Measurements from ENCODE around the gene UIMC1.
"Not testable (repeated sequence)": the region's sequence is repeated elsewhere in the genome, so short reads cannot be mapped to it uniquely, and the experiment has no call there.

The UIMC1 gene

DNA sequence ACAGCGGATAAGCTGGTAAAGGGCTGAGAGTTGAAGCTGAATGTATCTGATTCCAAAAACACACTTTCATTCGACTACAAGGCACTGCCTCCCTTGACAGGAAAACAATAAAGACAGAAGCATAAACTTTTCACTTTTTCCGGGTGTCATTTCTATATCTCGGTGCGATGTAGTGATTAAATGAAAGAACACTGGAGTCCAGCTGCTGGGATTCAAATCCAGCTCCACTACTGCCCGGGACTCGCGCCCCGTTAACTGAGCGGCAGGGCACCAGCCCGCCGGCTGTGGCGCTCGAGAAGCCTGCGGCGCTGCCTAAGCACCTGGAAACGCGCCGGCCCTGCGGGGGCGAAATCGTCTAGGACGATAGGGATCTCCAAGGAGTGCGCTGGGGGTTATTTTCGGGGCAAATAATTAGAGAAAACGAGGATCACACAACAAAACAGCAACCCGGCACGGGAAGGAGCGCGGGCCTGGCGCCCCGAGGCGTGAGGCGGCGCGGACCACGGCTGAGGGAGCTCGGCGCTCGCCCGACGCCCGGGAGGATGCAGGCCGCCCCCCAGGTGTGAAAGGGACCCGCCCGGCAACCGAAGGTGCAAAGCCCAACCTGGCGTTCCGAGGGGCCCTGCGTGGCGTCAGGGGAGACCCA, 837 bp downstream of the UIMC1 start:
- peak; percentile 85 for DNase-seq

- DNase-seq: no peak
These were observed 1.6 kb downstream of the UIMC1 start for GRCh38 chr5:177004961-177005360.

GRCh38 chr5:177003649-177004048, 2.9 kb downstream of the UIMC1 start:
- DNase-seq: no peak

DNA sequence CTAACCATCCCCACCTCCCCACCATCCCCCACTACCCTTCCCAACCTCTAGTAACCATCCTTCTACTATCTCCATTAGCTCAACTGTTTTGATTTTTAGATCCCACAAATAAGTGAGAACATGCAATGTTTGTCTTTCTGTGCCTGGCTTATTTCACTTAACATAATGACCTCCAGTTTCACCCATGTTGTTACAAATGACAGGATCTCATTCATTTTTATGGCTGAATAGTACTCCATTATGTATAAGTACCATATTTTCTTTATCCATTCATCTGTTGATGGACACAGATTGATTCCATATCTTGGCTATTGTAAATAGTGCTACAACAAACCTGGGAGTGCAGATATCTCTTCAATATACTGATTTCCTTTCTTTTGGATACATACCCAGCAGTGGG, 7.1 kb downstream of the UIMC1 start:
- not testable (repeated sequence) for DNase-seq

GRCh38 chr5:176998828-176999227, 7.8 kb downstream of the UIMC1 start:
- peak; percentile 4 for DNase-seq

DNA sequence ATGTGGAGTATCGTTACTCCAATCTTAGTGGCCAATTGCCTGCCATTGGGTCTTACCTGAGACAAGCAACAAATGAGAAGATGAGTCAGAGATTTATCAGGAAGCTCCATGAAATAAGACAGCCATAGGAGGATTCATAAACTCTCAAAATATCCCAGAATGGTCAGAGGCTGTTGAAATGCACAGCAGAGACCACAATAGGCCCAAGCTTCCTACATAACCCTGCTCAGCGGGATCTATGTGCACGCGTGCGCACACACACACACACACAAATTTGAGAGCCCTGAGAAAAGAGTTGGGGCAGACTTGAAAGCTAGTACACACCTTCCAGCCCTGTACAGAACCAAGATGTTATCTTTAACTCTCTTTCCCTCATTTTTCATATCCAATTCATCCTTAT, 9.8 kb downstream of the UIMC1 start:
- no peak for DNase-seq

DNA sequence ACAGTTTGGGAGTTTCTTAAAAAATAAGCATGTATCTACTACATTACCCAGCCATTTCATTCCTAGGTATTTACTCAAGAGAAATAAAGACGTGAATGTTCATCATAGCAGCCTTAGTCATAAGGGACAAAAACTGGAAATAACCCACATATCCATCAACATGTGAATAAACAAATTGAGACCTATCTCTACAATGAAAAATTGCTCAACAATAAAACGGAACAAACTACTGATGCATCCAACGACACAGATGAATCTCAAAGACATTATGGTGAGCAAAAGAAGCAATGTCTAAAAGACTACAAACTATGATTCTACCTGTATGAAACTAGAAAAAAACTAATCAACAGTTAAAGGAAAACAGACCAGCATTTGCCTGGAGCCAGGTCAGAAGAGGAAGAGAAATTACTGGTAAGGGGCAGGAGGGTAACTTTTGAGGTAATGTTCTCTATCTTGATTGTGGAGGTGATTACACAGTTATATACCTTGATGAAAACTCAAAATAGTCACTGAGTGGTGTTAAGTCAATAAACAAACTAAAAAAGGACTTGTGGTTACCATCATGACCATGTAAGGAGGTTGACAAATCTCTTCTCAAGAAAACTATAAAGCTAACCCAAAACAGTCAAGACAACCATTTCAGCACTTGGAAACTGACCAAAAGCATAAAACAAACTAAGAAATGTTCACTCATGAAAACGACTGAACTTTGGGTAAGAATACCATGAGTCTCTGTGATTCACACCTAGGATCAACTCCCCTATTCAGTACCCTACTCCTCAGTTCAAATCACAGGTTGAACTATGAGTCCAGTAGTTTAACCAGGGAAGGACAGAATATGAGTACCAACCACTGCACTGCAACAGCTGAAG, 10.4 kb downstream of the UIMC1 start:
- DNase-seq: no peak

GRCh38 chr5:176995122-176995490, 11.5 kb downstream of the UIMC1 start:
- no peak for DNase-seq

DNA sequence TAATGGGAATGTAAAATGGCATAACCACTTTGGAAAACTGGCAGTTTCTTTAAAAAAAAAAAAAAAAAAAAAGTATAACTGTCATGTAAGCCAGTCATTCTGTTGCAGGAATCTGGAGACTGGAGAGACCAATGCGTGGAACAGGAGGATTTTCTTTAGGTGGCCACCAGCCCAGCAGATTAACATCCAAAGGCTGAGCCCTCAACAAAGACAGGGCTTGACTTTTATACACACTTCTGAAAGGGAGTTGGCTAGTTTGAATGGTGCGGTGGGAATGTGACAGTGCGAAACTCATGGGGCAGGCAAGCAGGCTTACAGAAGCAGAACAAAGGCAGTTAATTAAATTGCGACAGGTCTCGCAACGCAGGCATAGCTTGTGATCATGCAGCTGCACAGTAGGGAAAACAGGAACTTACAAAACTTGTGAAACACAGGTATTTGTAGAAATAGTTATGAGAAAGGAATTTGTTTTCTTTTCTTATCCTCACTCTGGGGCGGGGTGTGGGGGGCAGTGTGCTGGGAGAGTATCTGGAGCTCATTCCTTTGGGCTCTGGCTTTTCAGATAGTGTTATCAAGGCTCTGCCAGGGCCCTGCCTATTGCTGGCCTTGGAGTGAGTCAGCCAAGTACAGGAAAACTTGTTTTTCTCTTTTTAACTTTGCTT, 12.0 kb downstream of the UIMC1 start:
- DNase-seq: peak; percentile 24

DNA sequence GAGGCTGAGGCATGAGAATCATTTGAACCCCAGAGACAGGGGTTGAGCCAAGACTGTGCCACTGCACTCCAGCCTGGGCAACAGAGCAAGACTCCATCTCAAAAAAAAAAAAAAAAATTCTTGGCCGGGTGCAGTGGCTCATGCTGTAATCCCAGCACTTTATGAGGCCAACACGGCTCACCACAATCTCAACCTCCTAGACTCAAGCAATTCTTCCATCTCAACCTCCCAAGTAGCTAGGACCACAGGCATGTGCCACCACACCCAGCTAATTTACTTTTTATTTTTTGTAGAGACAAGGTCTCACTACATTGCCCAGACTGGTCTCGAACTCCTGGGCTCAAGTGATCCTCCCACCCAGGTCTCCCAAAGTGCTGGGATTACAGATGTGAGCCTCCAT, 13.5 kb downstream of the UIMC1 start:
- not testable (repeated sequence) for DNase-seq

- DNase-seq: no peak
These were observed 19.0 kb downstream of the UIMC1 start for GRCh38 chr5:176987583-176987982.

GRCh38 chr5:176986280-176986679, 20.3 kb downstream of the UIMC1 start:
- no peak for DNase-seq

- no peak for DNase-seq
These were observed 21.1 kb downstream of the UIMC1 start for GRCh38 chr5:176985516-176985915.

- not testable (repeated sequence) for DNase-seq
These were observed 22.4 kb downstream of the UIMC1 start for GRCh38 chr5:176984176-176984575.

- not testable (repeated sequence) for DNase-seq
These were observed 23.0 kb downstream of the UIMC1 start for GRCh38 chr5:176983593-176983992.

DNA sequence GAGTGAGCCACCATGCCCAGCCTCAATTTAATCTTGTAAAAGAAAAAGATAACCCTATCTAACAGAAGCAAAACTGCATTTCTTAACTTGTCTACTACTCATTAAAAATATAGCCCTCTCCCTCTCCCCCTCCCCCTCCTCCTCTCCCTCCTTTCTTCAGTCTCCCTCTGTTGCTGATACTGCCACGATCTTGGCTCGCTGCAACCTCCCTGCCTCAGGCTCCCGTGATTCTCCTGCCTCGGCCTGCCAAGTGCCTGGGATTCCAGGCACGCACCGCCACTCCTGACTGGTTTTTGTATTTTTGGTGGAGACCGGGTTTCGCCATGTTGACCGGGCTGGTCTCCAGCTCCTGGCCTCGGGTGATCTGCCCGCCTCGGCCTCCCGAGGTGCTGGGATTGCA, 23.5 kb downstream of the UIMC1 start:
- DNase-seq: not testable (repeated sequence)

- no peak for DNase-seq
These were observed 25.8 kb downstream of the UIMC1 start for GRCh38 chr5:176980818-176981217.

DNA sequence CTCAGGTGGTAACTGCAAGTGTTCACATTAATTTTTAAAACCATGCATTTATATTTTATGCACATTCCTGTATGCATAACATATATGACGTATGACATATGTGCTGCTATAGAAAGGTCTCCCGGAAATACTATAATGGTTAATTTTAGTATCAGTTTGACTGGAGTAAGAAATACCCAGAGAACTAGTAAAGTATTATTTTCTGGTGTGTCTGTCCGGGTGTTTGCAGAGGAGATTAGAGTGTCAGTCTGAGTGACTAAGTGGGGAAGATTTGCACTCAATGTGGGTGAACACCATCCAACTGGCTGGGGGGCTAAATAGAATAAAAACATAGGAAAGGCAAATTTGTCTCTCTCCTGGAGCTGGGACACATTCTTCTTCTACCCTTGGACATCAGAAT, 26.9 kb downstream of the UIMC1 start:
- DNase-seq: no peak

- DNase-seq: no peak
These were observed 40.9 kb downstream of the UIMC1 start for GRCh38 chr5:176965633-176966032.

GRCh38 chr5:176959051-176959450, 47.5 kb downstream of the UIMC1 start:
- DNase-seq: no peak

DNA sequence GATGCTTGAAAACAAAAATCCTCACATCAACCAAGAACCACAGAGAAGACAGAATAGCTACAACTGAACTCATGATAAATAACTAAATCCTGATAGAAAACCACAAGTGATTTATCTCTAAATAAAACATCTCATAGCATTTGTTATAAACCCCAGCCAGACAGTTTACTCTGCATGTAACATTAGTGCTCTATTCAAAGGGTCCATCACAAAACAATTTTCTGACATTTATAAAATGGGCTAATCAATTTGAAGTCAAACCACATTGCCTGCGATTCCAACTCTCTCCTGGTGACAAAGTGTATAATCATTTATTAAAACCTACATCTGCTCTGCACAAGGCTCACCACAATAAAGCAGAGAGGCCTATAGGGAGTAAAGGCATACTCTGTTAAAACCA, 49.8 kb downstream of the UIMC1 start:
- no peak for DNase-seq

DNA sequence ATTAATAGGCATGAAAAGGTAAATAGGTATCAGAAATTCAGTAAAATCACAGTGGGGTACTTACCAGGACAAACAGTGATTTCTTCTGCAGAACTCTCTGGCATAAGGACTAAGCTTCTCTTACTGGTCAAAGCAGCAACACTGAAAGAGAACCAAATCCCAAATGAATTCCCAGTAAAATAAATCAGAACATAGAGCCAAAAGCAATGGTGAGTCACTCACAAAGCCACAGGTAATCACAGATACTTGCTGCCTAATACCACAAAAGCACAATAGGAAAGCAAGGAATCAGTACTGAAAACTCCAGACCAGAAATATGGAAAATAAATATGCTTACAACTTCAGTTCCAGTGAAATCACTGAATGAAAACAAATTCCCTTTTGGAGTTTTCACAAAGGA, 50.7 kb downstream of the UIMC1 start:
- DNase-seq: no peak

- DNase-seq: no peak
These were observed 52.5 kb downstream of the UIMC1 start for GRCh38 chr5:176954050-176954449.

Data from activated CD8-positive, alpha-beta memory T cell treated with anti-CD3 and anti-CD28 coated beads for 24 hours (primary cell).